ENCODE results near the gene PABPN1.

Gene PABPN1

GRCh38 chr14:23327947-23328744 lies 6.9 kb downstream of the PABPN1 start:
- peak; percentile 61 for DNase-seq

- no peak for DNase-seq
Observed at GRCh38 chr14:23335623-23336022, 14.4 kb downstream of the PABPN1 start.

- no peak for DNase-seq
Observed at GRCh38 chr14:23339506-23340268, 18.4 kb downstream of the PABPN1 start.

- no peak for DNase-seq
Observed at GRCh38 chr14:23344481-23344880, 23.2 kb downstream of the PABPN1 start.

- no peak for DNase-seq
Observed at GRCh38 chr14:23345987-23346692, 24.9 kb downstream of the PABPN1 start.

GRCh38 chr14:23346693-23347405 lies 25.6 kb downstream of the PABPN1 start:
- no peak for DNase-seq

- no peak for DNase-seq
Observed at GRCh38 chr14:23347406-23348296, 26.4 kb downstream of the PABPN1 start.

GRCh38 chr14:23348297-23348655 lies 27.0 kb downstream of the PABPN1 start:
- DNase-seq: no peak

GRCh38 chr14:23349156-23349845 lies 28.0 kb downstream of the PABPN1 start:
- DNase-seq: no peak

GRCh38 chr14:23351681-23352505 lies 30.6 kb downstream of the PABPN1 start:
- DNase-seq: peak; percentile 38

GRCh38 chr14:23352506-23353432 lies 31.5 kb downstream of the PABPN1 start, which contains the start of gene SLC22A17:
SLC22A17 (minus strand) TSS chr14:23352887.
- peak; percentile 61 for DNase-seq

- DNase-seq: no peak
Observed at GRCh38 chr14:23353433-23353780, 32.1 kb downstream of the PABPN1 start.

GRCh38 chr14:23354990-23355389 lies 33.7 kb downstream of the PABPN1 start:
- no peak for DNase-seq

GRCh38 chr14:23355871-23356435 lies 34.7 kb downstream of the PABPN1 start:
- no peak for DNase-seq

- DNase-seq: no peak
Observed at GRCh38 chr14:23356662-23357061, 35.4 kb downstream of the PABPN1 start.

GRCh38 chr14:23357261-23357660 lies 36.0 kb downstream of the PABPN1 start:
- no peak for DNase-seq

GRCh38 chr14:23358042-23358441 lies 36.8 kb downstream of the PABPN1 start:
- DNase-seq: no peak

- DNase-seq: no peak
Observed at GRCh38 chr14:23358553-23359166, 37.4 kb downstream of the PABPN1 start.

Measured in COR-L47 (cell line).